T-helper 22 cell (primary cell): ENCODE results near the gene PRDM16.

Experiments
- DNase-seq: peaks from one replicate; pipeline ENCODE4 v3.0.0-alpha.2; 2020; ENCODE audit warnings: low read depth

The PRDM16 gene

DNA sequence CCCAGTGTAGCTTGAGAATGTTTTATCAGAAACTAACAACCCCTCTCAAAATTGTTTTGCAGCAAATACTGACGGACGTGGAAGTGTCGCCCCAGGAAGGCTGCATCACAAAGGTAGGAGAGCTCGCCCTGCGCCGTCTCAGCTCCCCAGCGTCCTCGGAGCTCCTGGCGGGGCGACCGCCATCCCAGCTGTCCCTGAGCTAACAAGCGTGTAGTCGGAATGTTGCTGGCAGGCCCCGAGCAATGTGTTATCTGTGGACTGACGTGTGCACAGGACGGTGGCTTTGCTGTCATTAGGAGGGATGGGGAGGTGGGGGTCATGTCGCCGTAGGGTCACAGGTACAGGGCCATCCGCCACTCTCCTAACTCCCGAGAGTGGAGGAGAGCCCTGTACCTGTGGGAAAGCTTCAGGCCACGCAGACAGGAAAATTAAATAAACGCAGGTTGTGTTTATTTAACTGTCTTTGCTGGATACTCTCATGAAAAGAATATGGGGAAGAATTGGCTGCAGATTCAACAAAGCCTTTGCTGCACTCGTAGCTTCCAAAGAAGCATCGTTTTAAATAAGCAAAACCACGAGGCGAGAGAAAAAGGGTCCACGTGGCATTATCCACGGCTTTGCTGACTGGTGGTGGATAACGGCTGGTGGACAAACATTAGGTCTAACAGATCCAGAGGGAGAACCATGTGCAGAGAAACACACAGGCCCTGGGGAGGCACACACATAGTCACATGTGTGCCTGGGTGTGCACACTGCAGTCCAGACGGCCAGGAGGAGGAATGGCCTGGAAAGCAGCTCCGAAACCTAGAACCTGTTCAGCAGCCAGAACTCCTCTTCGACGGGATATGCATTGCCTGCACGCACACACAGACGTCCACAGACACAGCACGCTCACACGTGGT is 175.3 kb downstream of the PRDM16 start:
- DNase-seq, result no peak

DNA sequence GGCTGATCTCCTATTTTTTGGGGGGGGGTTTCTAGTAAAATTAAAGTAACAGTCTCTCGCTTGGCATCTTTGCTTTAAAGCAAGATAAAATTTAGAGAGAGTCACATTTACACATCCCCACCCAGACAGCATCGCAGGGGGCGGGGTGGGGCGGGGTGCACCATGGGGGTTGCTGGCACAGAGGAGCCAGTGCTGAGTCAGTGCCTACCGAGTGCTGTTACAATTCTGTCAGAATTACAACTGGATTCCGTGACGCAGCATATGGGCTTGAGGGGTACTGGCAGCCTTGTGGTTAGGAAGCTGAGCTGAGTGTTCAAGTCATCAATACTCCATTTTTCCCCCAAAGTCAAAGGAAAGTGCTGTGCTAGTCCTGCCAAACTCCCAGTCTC is 175.9 kb downstream of the PRDM16 start:
- no peak for DNase-seq

DNA sequence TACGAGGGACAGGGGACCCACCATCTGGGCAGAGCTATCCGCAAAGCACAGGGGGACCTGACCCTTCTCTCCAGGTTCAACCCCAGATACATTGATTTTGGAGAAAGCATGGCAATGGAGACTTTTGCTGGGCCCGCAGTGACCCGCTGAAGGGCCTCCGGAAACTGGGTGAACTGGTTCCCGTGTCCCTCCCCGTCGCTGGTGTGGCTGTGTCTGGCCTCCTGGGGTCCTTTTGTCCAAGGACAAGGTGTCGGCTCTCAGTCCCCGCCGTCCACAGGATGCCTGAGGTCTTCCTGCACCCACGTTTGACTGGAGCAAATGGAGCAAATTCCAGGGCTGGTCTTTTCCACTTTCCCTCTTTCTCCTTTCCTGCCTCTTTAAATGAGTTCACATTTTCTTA is 176.3 kb downstream of the PRDM16 start:
- no peak for DNase-seq

DNA sequence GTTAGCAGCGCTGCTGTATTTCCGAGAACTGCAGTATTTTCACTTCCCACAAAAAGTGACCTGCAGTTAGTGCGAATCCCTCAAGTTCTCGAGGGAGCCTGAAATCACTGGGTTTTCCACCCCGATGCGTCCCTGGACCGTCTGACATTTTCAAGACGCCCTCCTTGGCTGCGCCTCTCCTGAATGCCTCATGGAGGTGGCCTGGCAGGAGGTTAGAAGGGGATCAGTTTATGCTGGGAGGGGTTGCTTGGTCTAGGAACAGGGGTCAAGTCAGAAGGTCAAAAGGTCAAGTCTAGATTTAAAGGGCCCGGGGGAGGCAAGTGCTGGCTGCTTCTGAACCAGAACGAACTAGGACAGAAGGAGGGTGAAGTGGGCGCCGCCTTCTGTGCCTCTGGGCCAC is 176.8 kb downstream of the PRDM16 start:
- DNase-seq, result no peak

DNA sequence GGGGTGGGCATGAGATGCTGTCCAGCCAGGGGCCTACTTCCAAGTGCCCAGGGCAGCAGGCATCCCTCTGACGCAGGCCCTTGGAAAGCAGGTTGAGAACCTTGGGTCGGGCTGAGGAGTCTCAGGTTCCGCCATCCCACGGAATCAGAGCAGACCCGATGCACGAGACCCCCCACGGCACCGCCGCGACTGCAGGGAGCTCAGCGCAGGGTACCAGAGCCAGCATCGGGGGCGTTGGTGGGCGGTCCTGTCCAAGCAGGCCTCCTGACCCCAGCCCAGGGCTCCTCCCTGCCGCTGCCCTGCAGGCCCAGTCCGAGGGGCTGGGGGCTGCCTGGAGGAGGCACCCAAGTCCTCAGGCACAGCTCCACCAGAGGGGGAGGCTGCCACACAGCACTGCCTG is 177.2 kb downstream of the PRDM16 start:
- DNase-seq, result no peak

DNA sequence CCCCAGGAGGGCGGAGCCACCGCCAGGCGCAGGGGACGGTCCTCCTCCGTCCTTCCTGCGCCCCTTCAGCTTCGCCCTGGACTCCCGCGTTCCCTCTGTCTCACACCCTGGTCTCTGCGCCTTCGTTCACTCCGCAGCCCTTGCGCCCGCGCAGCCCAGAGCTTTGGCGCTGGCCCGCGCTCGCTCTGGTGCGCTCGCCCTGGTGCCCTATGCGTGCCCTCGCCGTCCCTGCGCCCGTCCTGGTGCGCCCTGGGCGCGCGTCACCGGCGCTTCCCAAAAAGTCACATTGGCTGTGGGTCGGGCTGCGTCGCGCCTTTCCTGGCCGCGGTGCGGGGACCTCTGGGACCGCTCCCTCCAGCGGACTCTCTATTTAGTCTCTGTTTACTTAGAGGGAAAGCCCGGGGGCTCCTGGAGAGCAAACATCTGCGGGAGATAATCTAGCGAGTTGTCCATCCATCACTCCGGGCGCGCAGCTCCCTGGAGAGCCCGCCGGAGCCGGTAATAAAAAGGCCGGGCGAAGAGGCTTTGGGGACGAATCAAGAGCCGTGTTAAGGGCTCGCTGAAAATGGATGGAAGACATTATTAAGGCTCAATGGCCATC is 178.6 kb downstream of the PRDM16 start:
- no peak for DNase-seq

DNA sequence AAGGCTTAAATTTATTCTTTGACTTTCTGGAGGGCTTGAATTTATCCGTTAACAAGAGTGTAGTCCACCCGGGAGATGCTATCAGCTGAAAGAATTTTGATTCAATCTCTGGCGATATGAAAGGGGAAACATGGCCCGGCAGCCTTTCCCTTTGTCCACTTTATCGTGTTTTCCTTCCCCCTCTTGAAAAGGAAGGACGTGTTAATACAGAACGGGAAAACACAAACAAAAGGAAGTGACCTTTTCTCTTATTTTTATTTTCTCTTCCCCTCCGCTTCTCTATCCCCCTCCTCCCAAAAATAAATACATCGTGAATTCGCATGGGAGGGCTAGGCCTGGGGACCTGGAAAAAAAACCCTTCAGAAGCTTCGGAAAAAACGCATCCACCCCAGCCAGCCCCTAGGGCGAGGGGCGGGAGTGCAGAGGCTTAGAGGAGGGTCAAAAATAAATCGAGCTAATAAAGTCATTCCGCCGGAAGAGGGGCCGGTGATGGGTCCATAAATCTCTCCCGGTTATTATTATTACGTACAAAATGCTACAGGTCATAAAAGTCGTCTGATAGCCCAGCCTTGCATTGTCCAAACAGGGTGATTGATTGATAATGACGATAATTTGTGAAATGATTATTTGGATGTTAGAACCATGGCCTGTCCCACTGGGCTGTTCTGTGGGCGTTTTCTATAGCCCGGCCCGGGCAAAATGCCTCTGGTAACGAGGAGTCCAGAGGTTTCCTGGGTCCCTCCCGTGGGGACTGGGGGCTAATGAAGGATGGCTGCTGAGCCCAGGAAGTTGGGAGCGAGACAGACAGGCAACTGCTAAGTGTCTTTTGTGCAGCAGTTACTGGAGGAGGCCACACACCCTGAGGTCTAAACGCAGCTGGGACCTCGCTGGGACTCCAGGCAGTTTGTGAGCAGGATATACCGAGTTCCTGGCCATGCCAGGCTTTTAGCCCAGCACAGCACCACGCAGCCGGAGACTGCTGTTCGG is 179.4 kb downstream of the PRDM16 start:
- DNase-seq, result no peak

DNA sequence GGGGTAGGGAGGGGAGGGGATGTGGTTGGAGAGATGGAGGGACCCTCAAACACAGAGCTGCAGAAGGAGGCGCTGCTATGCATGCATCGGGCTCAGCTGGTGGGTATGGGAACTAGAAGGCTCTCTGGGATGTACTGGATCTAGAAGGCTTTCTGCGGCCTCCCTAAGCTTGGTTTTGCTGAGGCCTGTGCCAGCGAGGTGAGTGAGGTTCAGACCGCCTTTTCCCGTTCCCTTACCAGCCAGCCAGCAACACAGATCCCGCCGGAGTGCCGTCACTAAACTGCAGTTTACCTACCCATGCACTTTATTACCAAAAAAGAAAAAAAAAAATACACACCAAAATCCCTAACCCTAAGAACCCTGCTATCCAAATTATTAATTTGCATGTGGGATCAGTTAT is 180.2 kb downstream of the PRDM16 start:
- no peak for DNase-seq

DNA sequence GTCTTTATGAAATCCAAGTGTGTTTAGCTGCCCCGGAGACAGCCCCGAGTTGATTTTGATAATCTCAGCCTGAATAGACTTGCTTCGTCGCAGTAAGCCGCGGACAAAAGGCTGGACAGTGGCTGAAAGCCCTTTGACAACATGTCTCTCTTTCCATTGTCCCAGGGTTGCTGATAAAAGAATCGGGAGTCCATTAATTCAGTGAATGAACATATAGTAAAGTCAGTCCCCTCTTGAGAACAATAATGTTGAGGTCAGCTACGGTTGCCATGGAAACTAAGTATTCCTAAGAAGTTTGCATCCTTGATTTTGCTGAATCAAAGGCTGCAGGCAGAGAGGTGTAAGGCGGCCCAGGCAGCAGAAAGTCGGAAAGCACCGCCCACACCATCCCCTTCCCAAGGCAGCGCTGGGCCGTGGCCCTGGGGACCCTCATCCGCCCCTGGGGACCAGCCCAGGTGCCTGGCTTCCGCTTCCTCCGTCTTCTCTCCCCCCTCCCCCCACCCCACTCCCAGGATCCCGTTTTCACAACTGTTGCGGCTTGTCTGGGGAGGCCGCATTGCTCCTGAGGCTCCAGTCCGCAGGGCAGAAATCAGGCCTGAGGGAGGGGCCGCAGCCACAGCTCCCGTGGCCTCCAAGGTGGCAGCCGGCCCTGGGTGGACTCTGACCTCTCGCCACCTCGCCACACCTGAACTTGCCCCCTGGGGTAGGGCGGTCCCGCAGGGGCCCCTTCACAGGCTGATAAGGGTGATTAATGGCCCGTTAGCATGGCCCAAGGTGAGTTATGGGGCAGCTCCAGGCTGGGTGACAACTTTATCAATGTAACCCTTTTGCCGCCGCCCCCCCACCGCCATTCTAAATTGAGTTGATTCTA is 180.9 kb downstream of the PRDM16 start:
- DNase-seq, result no peak

DNA sequence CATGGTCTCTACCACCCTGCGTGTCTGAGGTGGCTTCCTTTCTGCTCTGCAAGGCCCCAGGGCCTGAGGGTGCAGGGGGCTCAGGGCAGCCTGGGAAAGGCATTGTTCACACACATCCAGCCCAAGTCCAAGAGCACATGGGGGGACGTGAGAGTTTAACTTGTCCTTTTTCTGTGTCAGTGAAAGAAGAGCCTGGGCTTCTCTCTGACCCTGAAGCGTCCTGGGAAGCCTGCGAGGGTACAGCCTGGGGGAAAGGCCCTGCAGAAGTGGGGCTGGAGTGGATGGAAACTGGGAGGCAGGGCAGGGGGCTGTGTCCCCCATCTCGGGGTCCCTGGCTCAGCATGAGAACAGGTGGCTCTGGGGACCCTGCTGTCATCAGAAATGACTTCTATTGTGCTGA is 181.6 kb downstream of the PRDM16 start:
- DNase-seq, result no peak

DNA sequence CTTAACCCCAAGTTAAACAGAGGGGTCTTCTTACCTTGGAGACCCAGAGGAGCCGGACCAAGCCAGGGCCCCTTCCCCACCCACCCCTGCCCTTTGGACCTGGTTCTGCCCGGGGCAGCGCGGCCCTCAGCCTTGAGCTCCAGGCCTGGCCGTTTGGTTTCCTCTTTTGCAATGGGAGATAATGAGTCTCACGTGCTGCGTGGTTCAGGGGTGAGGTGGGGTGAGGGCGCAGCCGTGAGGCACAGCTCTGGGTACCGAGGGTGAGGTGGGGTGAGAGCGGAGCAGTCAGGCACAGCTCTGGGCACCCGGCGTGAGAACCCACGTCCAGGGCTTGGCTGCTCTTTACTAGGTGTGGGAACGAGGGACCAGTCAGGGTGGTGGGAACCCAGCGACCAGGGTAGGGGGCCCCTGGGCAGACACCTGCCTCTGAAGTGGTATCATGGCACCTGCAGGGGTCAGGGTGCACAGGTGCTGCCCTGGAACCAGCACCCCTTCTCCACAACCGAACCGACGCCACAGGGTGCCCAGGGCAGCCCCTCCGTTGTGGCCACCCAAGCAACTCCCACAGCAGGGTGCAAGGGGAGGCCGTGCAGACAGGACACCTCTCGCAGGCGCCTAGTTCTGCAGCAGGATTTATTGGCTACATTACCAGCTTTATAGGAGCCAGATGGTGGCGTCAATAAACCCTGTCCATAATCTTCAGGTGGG is 182.2 kb downstream of the PRDM16 start:
- no peak for DNase-seq

DNA sequence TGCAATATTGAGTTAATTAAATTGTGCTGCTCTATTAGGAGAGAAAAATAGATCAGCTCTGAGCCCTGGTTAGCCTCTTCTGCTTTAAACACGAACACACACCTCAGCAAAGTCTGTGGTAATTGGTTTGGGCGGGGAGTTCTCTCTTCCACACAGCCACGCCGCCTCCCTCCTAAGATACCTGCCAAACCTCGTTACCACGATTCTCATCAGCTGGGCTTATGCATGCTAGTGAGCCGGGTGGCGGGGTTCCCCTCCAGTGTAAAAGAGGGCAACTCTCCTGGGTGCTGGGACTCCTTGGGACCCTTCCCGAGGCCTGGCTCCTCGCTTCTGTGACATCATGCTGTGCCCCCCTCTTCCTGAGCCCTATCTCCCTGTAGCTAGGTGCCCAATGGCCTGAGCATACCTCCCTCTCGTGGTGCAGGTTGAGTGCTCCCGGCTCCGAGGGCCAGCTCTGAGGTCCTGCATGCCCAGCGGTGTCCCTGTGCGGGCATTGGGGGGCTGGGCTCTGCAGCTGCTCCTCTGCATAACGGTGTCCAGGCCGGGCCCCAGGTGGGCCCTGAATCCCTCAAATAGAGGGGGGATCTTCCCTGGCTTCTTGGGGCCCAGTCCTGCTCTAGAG is 182.9 kb downstream of the PRDM16 start:
- no peak for DNase-seq

DNA sequence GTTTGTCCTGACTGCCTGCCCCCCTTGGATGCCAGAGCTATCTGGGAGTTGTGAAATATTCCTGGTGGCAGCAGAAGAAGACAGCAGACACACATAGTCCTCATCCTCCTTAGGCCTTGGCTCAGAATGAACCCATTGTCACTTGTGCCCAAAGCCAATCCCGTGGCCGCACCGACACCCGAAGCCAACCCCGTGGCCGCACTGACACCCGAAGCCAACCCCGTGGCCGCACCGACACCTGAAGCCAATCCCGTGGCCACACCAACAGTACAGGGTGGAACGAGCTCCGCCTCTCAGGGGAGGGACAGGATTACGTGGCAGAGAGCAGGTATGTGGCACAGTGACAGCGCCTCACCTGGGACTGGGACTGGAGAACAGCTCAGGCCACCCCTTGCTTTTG is 186.7 kb downstream of the PRDM16 start:
- DNase-seq, result no peak

DNA sequence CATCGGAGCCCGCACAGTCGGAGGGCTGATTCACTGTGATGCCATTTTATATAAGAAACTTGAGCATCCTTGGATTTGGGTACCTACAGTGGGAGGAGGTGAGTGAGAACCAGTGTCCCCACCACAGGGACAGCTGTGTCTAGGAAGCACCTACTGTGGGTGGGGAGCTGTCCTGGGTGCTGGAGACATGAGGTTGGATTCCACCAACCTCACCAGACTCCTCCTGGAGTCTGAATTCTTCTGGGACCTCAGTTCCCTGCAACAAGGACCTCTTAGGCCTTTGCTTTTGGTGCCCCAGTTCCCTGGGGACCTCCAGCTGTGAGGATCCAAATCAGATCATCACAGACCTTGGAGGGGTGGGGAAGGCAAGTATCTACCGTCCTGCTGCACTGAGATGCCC is 188.8 kb downstream of the PRDM16 start:
- no peak for DNase-seq

DNA sequence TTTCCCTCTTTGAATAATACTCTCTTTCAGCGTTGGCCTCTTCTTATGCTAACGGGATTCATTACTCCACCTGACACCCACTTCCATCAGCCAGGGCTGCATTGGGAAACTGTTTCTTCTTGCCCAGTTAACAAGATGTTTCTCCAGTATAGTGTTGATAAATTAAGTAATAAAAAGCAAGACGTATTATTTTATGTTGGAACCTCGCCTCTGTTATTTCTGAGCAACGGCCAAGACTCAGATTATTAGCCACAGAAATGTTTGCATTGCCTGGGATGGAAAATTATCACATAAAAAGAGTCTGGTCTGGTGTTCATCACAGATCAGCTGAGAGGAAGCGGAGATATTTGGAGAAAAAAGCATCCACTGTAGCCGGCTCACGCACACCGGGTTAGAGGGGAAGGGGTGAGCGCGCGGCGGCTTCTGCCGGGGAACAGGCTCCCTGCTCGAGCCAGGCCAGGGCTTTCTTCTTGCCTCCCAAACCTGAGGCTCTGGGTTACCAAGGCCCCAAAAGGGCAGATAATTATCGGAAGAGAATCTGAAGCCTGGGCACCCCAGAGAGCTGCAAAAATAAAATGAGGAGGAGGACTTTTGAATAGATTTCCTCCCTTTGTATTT is 189.5 kb downstream of the PRDM16 start:
- no peak for DNase-seq

DNA sequence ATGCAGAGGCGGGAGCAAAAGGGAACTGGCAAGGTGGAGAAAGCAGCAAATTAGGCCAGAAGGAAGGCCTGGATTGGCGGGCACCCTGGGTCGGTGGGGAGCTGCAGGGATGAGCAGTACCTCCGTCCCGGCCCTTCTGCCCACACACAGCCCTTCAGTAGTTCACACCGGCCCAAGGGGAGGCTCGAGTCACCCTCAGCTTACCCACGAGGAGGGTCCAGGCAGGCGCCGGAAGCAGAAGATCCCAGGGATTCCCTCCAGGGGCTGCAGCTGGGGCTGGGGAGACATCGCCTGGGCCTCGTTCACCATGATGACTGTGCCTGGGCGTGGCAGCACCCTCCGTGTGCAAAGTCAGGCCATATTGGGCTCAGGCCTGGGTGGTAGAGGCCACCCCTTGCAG is 190.0 kb downstream of the PRDM16 start:
- DNase-seq, result no peak

DNA sequence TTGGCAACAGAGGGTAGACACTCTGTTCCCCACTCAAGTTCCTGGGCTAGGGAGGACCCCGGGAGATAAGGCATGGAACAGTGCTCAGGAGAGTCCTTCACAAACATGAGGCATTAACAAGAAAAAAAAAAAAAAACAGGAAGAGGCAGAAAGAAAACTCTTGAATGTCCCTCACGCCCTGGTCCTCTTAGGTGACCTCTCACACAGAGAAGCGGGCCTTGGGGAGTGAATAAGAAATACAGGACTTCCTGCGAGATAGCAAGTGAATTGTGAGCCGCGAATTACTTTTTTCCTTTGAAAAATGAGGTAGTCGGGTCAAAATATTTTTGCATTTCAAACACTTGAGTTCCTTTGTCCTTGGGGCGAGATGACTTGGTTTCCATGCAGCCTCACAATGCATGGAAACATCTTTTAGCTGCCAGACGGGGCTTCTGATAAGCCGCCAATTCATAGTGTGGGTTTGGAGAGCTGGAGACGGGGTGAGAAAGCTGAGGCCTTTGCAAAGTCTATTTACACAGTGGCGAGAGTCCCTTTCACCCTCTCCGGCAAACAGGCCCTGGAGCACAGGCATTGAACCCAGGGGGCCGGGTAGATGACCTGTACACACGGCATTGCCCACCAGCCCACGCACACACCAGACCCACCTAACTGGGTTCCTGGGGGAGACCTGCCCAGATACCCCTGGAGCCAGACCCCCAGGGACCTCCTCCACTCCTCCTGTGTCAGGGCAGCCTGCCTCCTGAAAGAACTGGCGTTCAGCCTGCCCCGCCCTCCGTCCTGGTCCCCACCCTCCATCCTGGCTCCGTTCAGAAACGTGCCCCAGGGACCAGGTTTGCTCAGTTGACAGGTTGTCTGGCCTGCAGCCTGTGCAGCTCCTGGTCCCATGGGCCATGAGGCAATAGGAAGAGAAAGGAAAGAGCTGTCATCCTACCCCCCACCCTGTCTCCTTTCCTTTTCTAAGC is 192.3 kb downstream of the PRDM16 start:
- no peak for DNase-seq

DNA sequence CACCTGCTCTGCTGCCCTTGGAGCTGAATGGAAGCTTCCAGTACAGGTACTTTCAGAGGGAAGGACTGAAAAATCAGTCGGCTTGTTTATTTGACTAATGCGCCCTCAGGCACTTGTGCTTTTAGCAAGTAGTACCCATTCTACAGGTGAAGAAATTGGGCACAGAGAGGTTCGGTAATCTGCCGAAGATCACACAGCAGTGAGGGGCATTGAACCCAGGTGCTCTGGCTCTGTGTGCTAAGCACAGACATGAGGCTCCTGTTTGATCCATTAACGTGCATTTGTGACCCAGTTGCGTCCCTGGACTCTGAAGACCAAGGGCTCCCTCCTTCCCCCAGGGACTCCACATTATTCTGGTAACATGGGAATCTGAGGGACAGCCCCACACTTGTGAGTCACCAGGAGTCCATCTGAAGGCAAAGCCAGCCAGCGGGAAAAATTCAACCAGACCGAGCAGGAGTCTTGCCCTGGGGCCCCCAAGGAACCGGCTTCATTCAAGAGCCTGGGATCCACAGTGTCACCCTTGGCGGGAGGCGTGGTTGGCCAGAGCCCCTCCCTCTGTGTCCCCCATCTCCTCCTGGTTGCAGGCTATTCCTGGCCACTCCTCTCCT is 193.1 kb downstream of the PRDM16 start:
- DNase-seq, result no peak
